Activated CD8-positive, alpha-beta memory T cell treated with anti-CD3 and anti-CD28 coated beads, Interleukin-2, amount 10 ng/mL, durations not matched to agents 7 days and 5 days (primary cell): ENCODE data around the gene SGCD. TPM values are rescaled to one million over a fixed set of nuclear protein-coding genes. Genes with fewer than 3 reads are reported as not detected.

Experiments
- ATAC-seq: fragments of 150-1000 bp; cut with Tn5 transposase; one replicate; pipeline ENCODE4 v1.10.0; 2021; ENCODE audit warnings: moderate library complexity
- CTCF ChIA-PET: fragments of 350-600 bp; sonication (Branson Sonifier 250); formaldehyde crosslinking; loops from one replicate; lab custom pipeline; 2021; ENCODE audit warnings: antibody characterized with exemption; lab: Charles Lee
- DNase-seq: peaks from one replicate; pipeline ENCODE4 v3.0.0-alpha.2; 2020
- H3K27ac Mint-ChIP-seq: one replicate; pipeline ENCODE4 v1.8.0; 2021; ENCODE audit warnings: mild to moderate bottlenecking, mixed read lengths
- H3K27me3 Mint-ChIP-seq: one replicate; pipeline ENCODE4 v1.8.0; 2021; ENCODE audit warnings: mixed read lengths
- H3K36me3 Mint-ChIP-seq: one replicate; pipeline ENCODE4 v1.8.0; 2021; ENCODE audit warnings: mild to moderate bottlenecking, mixed read lengths
- H3K4me1 Mint-ChIP-seq: one replicate; pipeline ENCODE4 v1.8.0; 2021; ENCODE audit warnings: mixed read lengths
- H3K4me3 Mint-ChIP-seq: one replicate; pipeline ENCODE4 v1.8.0; 2021; ENCODE audit warnings: mild to moderate bottlenecking, moderate library complexity, mixed read lengths
- H3K9me3 Mint-ChIP-seq: one replicate; pipeline ENCODE4 v1.8.0; 2022; ENCODE audit warnings: low read depth, mixed read lengths
- total RNA-seq, 2 experiments: library from RNA; stranded (reverse); gene quantifications; one replicate each; pipeline ENCODE4 v1.2.3, GENCODE V29; 2021

Gene SGCD
- total RNA-seq, 2 experiments from 2014 or later, result not detected

DNA sequence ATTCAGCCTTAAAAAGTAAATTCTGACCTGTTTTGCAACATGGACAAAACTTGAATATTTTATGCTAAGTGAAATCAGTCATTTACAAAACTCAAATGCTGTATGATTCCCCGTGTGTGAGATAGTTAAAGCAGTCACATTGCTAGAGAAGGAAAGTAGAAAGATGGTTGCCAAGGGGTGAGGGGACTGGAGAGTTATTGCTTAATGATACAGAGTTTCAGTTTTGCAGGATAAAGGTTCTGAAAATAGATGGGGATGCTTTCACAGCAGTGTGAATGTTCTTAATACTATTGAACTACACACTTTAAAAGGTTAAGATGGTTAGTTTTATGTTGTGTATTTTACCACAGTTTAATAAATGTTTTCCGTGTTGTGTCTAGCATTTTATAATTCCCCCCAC, 51.2 kb downstream of the SGCD start:
- no peaks in the 10 kb centered on the region for H3K4me1 Mint-ChIP-seq
- H3K4me3 Mint-ChIP-seq, result no peak overlapping the region
- CTCF ChIA-PET, result no interaction called here
- H3K27me3 Mint-ChIP-seq, result peaks cover 9% of the 10 kb centered on the region
- no peak overlapping the region for H3K27ac Mint-ChIP-seq
- DNase-seq (no peak), ATAC-seq (no peak)
- no peaks in the 10 kb centered on the region for H3K36me3 Mint-ChIP-seq
- H3K9me3 Mint-ChIP-seq, result no peaks in the 10 kb centered on the region

DNA sequence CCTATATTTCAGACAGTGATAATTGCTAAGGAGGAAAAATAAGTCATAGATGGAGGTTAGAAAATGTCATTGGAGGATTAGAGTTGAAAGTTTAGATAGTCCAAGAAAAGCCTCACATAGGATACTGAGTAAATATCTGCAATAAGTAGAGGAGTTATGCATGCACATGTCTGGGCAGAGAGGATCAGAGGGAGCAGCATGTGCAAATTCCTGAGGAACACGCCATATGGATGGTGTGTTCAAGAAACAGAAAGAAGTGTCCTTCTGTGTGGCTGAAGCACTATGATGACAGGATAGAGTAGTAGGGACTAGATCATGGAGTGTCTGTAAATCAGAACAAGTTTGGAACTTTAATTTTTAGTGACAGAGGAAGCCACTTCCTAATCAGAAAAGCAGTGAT, 52.2 kb downstream of the SGCD start:
- H3K27ac Mint-ChIP-seq, result no peak overlapping the region
- peaks cover 9% of the 10 kb centered on the region for H3K27me3 Mint-ChIP-seq
- no peak overlapping the region for H3K4me3 Mint-ChIP-seq
- no peaks in the 10 kb centered on the region for H3K9me3 Mint-ChIP-seq
- H3K36me3 Mint-ChIP-seq, result no peaks in the 10 kb centered on the region
- ATAC-seq, result no peak
- no peak for DNase-seq
- CTCF ChIA-PET, result no interaction called here
- H3K4me1 Mint-ChIP-seq, result no peaks in the 10 kb centered on the region

DNA sequence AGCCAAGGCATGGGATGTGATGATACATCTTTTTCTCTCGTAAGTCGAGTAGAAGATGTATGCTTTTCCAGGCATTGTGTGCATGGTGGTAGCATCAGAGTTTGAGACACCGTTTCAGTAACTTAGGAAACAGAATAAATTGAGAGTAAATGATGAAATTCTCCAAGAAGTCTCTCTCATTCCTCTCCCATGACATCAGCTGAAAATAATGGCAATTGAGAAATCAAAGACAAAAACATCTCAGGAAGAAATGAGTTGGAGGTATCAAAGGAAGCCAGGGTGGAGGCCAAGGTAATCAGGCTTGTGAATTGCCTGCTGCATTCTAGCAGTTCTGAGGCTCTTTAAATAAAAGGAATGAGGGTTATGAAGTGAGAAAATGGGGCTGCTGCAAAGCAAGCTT, 53.9 kb downstream of the SGCD start:
- Mint-ChIP-seq H3K36me3 (no peaks in the 10 kb centered on the region), H3K4me3 (no peak overlapping the region), H3K9me3 (no peaks in the 10 kb centered on the region), H3K4me1 (no peaks in the 10 kb centered on the region), H3K27me3 (peaks cover 10% of the 10 kb centered on the region), H3K27ac (no peak overlapping the region)
- ATAC-seq (no peak), DNase-seq (no peak)
- CTCF ChIA-PET, result no interaction called here

DNA sequence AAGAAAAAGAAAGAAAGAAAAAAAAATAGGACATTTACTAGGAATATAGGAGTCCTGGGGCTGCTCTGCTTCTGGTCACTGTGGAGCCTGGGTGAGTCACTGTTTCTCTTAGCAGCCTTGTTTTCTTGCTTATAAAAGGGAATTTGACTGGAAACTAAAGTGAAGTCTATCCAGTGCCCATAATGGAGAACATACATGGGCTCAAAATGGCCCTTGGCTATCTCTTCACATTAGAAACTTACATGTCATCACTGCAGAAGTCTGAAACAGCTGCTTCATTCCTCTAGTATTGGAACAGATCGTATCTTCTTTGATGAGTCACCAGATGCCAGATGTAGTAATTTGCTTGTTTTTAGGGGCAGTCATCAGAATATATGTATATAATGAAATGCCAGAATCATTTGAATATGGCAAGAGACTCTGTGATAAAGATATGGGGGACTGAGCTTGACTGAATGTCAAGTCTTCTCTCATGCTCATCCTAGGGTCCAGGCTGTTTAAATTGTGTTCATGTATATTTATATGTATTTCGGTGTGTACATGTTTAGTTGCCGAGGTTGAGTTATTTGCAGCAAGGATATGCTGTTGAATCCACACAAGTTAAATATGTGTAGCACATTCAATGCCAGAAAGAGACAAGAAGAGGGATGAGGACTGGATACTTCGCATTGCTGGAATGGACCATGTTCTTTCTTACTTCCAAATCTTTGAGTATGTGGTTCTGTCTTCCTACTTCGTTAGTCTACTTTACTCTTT, 56.7 kb downstream of the SGCD start:
- ATAC-seq (no peak), DNase-seq (no peak)
- no peak overlapping the region for H3K4me3 Mint-ChIP-seq
- H3K36me3 Mint-ChIP-seq, result no peaks in the 10 kb centered on the region
- no peaks in the 10 kb centered on the region for H3K4me1 Mint-ChIP-seq
- CTCF ChIA-PET, result no interaction called here
- no peak overlapping the region for H3K27ac Mint-ChIP-seq
- H3K9me3 Mint-ChIP-seq, result no peaks in the 10 kb centered on the region
- H3K27me3 Mint-ChIP-seq, result peaks cover 19% of the 10 kb centered on the region

DNA sequence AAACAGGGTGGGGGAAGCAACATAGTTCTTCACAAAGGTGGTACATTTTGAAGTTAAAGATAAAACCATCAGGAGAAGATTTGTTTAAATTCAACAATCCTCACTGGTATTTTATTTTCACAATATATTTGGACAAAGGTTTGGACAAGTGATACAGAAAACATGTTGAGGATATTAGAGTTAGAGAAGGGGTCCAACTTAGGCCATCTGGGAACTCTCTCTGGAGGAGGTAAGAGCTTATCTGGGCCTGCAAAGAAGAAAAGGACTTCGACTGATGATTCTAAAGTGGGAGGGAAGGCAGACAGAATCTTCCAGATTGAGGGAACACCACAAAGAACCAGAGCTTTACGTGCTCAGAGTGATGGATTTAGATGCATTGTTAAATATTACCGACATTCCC, 58.5 kb downstream of the SGCD start:
- Mint-ChIP-seq H3K27me3 (peaks cover 12% of the 10 kb centered on the region), H3K4me3 (no peak overlapping the region), H3K36me3 (no peaks in the 10 kb centered on the region), H3K9me3 (no peaks in the 10 kb centered on the region), H3K4me1 (no peaks in the 10 kb centered on the region), H3K27ac (no peak overlapping the region)
- DNase-seq (no peak), ATAC-seq (no peak)
- CTCF ChIA-PET, result no interaction called here

DNA sequence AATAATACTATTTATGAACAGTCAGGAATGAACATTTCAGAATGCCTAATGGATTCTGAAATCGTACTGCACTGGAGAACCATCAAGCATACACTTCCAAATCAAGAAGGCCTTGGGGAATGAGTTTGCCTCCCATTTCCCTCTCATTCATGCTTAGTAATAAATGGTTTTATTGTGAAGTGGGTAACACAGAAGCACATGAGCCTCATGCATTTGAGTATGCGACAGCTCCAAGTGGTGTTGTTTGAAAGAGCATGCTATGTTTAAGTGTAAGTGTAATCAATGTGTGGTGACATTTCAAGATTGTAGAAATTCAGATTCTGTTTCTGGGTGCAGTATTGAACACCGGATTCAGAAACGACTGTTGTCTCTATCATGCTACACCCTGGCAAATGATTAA, 60.0 kb downstream of the SGCD start:
- Mint-ChIP-seq H3K36me3 (no peaks in the 10 kb centered on the region), H3K27ac (no peak overlapping the region), H3K4me3 (no peak overlapping the region), H3K4me1 (no peaks in the 10 kb centered on the region), H3K9me3 (no peaks in the 10 kb centered on the region), H3K27me3 (peaks cover 12% of the 10 kb centered on the region)
- ATAC-seq, result no peak
- DNase-seq, result no peak
- CTCF ChIA-PET, result no interaction called here

DNA sequence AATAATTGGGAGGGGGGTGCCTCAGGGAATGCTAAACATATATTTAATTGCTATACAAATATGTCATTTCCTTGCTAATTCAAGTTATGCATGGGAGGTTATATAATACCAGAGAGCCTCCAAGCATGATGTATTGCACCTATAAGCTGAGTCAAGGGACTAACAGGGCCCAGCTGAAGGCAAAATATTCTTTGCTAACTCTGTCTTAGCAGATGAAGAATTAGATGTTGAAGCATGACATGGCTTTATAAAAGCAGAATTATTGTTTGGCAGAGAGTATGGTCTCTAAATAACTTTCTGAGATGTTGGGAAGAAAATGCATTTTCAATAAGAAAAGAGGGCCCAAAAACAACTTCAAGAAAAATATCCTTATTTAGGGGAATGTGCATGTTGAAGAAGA, 60.4 kb downstream of the SGCD start:
- no peaks in the 10 kb centered on the region for H3K36me3 Mint-ChIP-seq
- H3K4me3 Mint-ChIP-seq, result no peak overlapping the region
- ATAC-seq, result no peak
- CTCF ChIA-PET, result no interaction called here
- no peaks in the 10 kb centered on the region for H3K9me3 Mint-ChIP-seq
- peaks cover 12% of the 10 kb centered on the region for H3K27me3 Mint-ChIP-seq
- DNase-seq, result no peak
- no peaks in the 10 kb centered on the region for H3K4me1 Mint-ChIP-seq
- H3K27ac Mint-ChIP-seq, result no peak overlapping the region

DNA sequence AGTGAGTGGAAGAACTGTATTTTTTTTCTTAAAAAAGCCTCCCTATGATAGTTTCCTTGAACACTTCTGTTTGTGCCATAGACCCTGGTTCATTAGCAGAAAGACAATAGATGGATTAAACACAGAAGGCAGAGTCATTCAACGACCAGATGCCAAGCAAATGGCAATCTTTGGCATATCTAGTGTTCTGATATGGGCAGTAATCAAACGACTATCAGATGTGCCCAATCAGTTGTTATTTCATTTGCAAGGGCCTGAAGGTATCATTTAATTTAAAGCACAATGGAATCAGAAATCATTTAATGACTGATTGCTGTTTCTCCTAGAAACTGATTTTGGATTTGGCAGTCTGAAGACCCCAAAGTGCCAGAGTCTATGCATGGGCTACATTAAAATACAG, 61.3 kb downstream of the SGCD start:
- no peaks in the 10 kb centered on the region for H3K9me3 Mint-ChIP-seq
- DNase-seq, result no peak
- H3K4me1 Mint-ChIP-seq, result no peaks in the 10 kb centered on the region
- no peaks in the 10 kb centered on the region for H3K36me3 Mint-ChIP-seq
- H3K27me3 Mint-ChIP-seq, result peaks cover 12% of the 10 kb centered on the region
- CTCF ChIA-PET, result no interaction called here
- no peak overlapping the region for H3K4me3 Mint-ChIP-seq
- H3K27ac Mint-ChIP-seq, result no peak overlapping the region
- no peak for ATAC-seq

DNA sequence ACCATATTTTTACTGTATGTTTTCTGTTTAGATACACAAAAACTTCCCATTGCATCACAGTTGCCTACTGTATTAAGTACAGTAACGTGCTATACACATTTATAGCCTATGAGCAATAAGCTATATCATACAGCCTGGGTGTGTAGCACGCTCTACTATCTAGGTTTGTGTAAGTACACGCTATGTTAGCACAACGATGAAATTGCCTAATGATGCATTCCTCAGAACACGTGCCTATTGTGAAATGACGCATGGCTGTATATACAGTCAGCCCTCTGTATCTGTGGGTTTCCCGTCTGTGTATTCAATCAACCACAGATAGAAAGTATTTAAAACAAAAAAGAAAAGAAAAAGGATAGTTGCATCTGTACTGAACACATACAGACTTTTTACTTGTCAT, 64.2 kb downstream of the SGCD start:
- Mint-ChIP-seq H3K27me3 (peaks cover 10% of the 10 kb centered on the region), H3K4me3 (no peak overlapping the region), H3K27ac (no peak overlapping the region), H3K9me3 (no peaks in the 10 kb centered on the region), H3K36me3 (no peaks in the 10 kb centered on the region), H3K4me1 (no peaks in the 10 kb centered on the region)
- DNase-seq (no peak), ATAC-seq (no peak)
- CTCF ChIA-PET, result no interaction called here

DNA sequence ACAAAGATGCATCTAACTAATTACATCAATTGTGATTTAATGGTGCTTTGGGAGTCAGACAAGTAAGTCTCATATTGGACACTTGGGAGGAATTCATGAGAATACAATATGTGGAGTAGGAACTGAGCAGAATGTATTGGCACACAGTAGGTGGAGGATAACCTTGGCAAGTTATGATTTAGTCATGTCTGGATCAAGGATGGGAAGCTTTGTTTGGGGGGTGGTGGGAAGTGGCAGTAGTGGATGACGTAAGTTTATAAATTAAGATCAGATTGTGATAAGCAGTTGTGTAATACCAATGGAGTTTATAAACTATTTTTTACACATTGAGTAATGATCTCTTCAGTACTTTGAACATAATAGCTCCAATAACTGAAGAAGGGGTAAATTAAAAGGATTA, 67.0 kb downstream of the SGCD start:
- CTCF ChIA-PET, result no interaction called here

DNA sequence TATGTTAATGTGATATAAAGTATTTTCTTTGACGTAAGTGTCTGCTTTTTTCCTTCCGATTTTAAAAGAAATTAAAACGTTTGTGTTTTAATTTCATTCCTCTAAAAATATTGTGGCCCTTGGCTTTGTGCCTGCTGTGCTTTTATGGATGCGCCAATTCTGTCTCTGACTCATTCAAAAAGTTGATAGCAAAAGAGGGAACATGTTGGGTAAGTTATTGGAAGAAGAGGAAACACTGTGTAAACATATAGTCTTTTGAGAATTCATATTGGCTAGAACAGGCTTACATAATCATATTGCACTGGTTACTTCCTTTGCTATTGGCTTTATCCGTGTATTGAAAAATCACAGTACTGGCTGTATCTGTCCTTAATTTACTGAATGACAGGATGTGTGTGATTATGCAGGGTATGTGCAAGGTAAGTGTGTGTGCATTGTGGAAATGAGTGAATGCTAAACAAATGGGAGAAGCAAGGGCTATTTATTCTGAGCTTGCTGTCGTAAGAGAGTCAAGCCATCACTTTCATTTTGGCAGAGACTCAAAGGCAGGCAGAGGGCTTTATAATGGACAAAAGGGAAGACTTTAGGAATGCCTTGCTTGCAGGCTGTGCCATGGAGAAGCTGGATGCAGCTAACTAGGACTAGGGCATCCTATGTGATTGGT, 67.8 kb downstream of the SGCD start:
- Mint-ChIP-seq H3K4me1 (no peaks in the 10 kb centered on the region), H3K27me3 (no peaks in the 10 kb centered on the region), H3K4me3 (no peak overlapping the region), H3K27ac (no peak overlapping the region), H3K36me3 (no peaks in the 10 kb centered on the region), H3K9me3 (no peaks in the 10 kb centered on the region)
- ATAC-seq (no peak), DNase-seq (no peak)
- CTCF ChIA-PET, result no interaction called here

More for the DNA sequence above, 67.0 kb downstream of the SGCD start:
- DNase-seq (no peak), ATAC-seq (no peak)
- Mint-ChIP-seq H3K27me3 (no peaks in the 10 kb centered on the region), H3K36me3 (no peaks in the 10 kb centered on the region), H3K9me3 (no peaks in the 10 kb centered on the region), H3K4me1 (no peaks in the 10 kb centered on the region), H3K4me3 (no peak overlapping the region), H3K27ac (no peak overlapping the region)

DNA sequence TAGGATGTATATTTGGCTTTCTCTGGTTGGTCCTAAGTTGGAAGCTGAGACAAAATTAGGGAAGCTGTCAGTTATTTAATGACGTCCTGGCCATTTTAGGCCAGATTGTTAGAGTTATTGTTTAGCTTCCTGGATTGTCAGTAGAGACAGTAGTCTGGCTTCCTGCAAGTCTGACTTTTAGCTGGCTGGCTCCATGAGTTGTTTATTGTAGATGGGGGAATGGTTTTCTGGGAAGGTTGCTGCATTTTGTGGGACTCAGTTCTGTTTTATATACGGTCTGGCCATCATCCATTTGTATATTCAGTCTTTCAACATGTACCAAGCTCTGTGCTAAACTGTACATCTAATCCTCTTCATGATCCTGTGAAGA, 68.3 kb downstream of the SGCD start:
- no peak for DNase-seq

DNA sequence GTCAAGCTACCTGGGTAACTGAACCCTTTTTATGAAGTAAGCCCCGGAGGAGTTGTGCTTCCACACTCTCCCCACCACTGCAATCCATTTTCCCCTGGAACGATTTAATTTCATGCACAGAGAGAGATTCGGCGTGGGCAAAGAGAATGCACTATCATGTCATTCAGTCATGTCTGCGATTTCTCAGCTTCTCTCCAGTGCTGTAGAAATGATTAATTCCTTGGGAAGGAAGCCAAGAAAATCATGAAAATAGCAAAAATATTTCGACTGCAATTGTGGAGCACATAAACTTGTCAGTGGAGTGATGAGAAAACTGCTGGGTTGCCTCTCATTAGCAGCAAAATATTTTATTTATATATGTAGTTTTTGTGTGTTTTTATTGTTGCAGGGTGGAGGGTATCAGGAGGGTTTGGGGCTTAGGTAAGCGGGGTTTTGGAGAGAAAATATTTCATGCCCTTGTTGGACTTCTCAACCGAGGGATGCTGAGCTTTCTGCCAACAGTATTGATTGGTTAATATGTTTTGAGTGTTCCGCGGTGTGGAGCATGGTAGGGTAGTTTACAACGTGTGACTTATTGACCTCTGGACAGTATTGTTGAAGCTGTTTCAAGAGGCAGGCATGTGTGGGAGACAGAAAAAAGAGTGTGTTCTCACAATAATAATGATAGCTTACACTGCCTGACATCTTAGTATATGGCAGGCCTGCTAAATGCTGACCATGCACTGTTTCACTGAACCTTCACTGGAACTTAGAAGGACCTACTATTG, 69.3 kb downstream of the SGCD start:
- no peak for ATAC-seq
- H3K36me3 Mint-ChIP-seq, result no peaks in the 10 kb centered on the region
- H3K27ac Mint-ChIP-seq, result no peak overlapping the region
- no peaks in the 10 kb centered on the region for H3K4me1 Mint-ChIP-seq
- H3K4me3 Mint-ChIP-seq, result no peak overlapping the region
- CTCF ChIA-PET, result no interaction called here
- no peaks in the 10 kb centered on the region for H3K27me3 Mint-ChIP-seq
- no peaks in the 10 kb centered on the region for H3K9me3 Mint-ChIP-seq
- no peak for DNase-seq

More for the DNA sequence above, 68.3 kb downstream of the SGCD start:
- Mint-ChIP-seq H3K27me3 (no peaks in the 10 kb centered on the region), H3K4me1 (no peaks in the 10 kb centered on the region), H3K27ac (no peak overlapping the region), H3K9me3 (no peaks in the 10 kb centered on the region), H3K4me3 (no peak overlapping the region), H3K36me3 (no peaks in the 10 kb centered on the region)
- no peak for ATAC-seq
- CTCF ChIA-PET, result no interaction called here

DNA sequence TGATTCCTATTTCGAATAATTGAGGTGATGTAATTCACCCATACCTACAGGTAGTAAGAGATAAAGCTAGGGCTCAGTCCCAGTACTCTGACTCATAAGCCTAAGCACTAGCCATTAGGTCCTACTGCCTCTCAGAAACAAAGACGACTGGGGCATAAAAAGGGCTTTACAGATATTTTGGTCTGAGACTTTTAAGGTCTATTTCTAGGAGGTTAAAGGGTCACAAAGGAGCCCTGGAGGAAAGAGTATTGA, 69.8 kb downstream of the SGCD start:
- CTCF ChIA-PET, result no interaction called here
- no peak for ATAC-seq
- Mint-ChIP-seq H3K27ac (no peak overlapping the region), H3K27me3 (no peaks in the 10 kb centered on the region), H3K36me3 (no peaks in the 10 kb centered on the region), H3K4me1 (peaks cover under 1% of the 10 kb centered on the region), H3K9me3 (no peaks in the 10 kb centered on the region), H3K4me3 (no peak overlapping the region)
- DNase-seq, result no peak
